Measurements from ENCODE around the gene PAPPA2. TPM values are rescaled to one million over a fixed set of nuclear protein-coding genes. Genes with fewer than 3 reads are reported as not detected.

PAPPA2 gene
- total and polyA plus RNA-seq, 12 donors: 0.06 to 1.3 (median 0.29) TPM

- H3K9me3 ChIP-seq: peaks cover 0 to 4% (median 0%) of the 10 kb centered on the region in 11 donors
- WGBS, 2 donors: 80 to 92% methylated on average over 1 of the region's 1 CpG
- intact Hi-C loops (cut with DNase I): no loop called here
- H3K27ac ChIP-seq: no peak overlapping the region
- H3K36me3 ChIP-seq: no peaks in the 10 kb centered on the region
- no peak for DNase-seq
- ATAC-seq: no peak
- no peak overlapping the region for H3K4me3 ChIP-seq
- no peak for TF ChIP-seq CTCF (IDR thresholded peaks at IDR 0.05)
- no peaks in the 10 kb centered on the region for H3K4me1 ChIP-seq
- H3K27me3 ChIP-seq: peaks cover 0 to 17% (median 1%) of the 10 kb centered on the region in 7 donors
These were observed 83.8 kb downstream of the PAPPA2 start for GRCh38 chr1:176546825-176547224.

- H3K27ac ChIP-seq: no peak overlapping the region
- WGBS, 2 donors: 59 to 62% methylated on average over 6 of the region's 6 CpGs
- no peaks in the 10 kb centered on the region for H3K36me3 ChIP-seq
- H3K27me3 ChIP-seq: peaks cover 0 to 47% (median 33%) of the 10 kb centered on the region in 7 donors
- DNase-seq (no peak), ATAC-seq (no peak)
- intact Hi-C loops (cut with DNase I): loop anchor here in 4 of 10 donors (10.0 kb wide), 2 partner anchors 176 to 294 kb away; no protein-coding TSS in a partner anchor
- H3K9me3 ChIP-seq: no peaks in the 10 kb centered on the region
- H3K4me3 ChIP-seq: no peak overlapping the region
- no peaks in the 10 kb centered on the region for H3K4me1 ChIP-seq
- no peak for TF ChIP-seq CTCF (IDR thresholded peaks at IDR 0.05)
These were observed 88.2 kb downstream of the PAPPA2 start for GRCh38 chr1:176551146-176551545.

GRCh38 chr1:176552217-176552991 is 89.4 kb downstream of the PAPPA2 start:
- ATAC-seq (no peak), DNase-seq (no peak)
- TF ChIP-seq CTCF (IDR thresholded peaks at IDR 0.05): no peak
- 38% methylated on average over 10 of the region's 10 CpGs for WGBS, 2 donors
- peaks cover 0 to 47% (median 38%) of the 10 kb centered on the region in 7 donors for H3K27me3 ChIP-seq
- no peaks in the 10 kb centered on the region for H3K9me3 ChIP-seq
- H3K4me3 ChIP-seq: no peak overlapping the region
- no peaks in the 10 kb centered on the region for H3K4me1 ChIP-seq
- H3K36me3 ChIP-seq: no peaks in the 10 kb centered on the region
- H3K27ac ChIP-seq: no peak overlapping the region
- intact Hi-C loops (cut with DNase I): loop anchor here in 4 of 10 donors (10.0 kb wide), 2 partner anchors 178 to 292 kb away; no protein-coding TSS in a partner anchor

- H3K36me3 ChIP-seq: no peaks in the 10 kb centered on the region
- DNase-seq: no peak
- H3K4me1 ChIP-seq: no peaks in the 10 kb centered on the region
- intact Hi-C loops (cut with DNase I): loop anchor here in 4 of 10 donors (10.0 kb wide), 2 partner anchors 178 to 292 kb away; no protein-coding TSS in a partner anchor
- H3K9me3 ChIP-seq: no peaks in the 10 kb centered on the region
- ATAC-seq: no peak
- H3K4me3 ChIP-seq: no peak overlapping the region
- WGBS, 2 donors: 34 to 51% methylated on average over 7 of the region's 7 CpGs
- peaks cover 0 to 42% (median 38%) of the 10 kb centered on the region in 7 donors for H3K27me3 ChIP-seq
- H3K27ac ChIP-seq: no peak overlapping the region
- no peak for TF ChIP-seq CTCF (IDR thresholded peaks at IDR 0.05)
These were observed 90.0 kb downstream of the PAPPA2 start for GRCh38 chr1:176552999-176553398.
